GM19023 (cell line): ENCODE results near the gene CD83.

Source experiments
- ATAC-seq: cut with Tn5 transposase; IDR thresholded peaks from one replicate; pipeline ENCODE4 v1.9.1; 2021; ENCODE audit warnings: mild to moderate bottlenecking, moderate library complexity; ENCODE audit not compliant: unreplicated experiment

The CD83 gene

GRCh38 chr6:14091339-14091978 lies 26.1 kb upstream of the CD83 start:
- ATAC-seq, result no peak

- no peak for ATAC-seq
These were observed 25.3 kb upstream of the CD83 start for GRCh38 chr6:14092316-14092715.

GRCh38 chr6:14092838-14093789 lies 24.5 kb upstream of the CD83 start:
- ATAC-seq, result no peak

- ATAC-seq, result no peak
These were observed 22.9 kb upstream of the CD83 start for GRCh38 chr6:14094721-14095120.

GRCh38 chr6:14095437-14095836 lies 22.1 kb upstream of the CD83 start:
- peak; percentile 62 for ATAC-seq

- ATAC-seq, result no peak
These were observed 17.4 kb upstream of the CD83 start for GRCh38 chr6:14100138-14100537.

GRCh38 chr6:14100966-14101365 lies 16.6 kb upstream of the CD83 start:
- no peak for ATAC-seq

- ATAC-seq, result no peak
These were observed 15.2 kb upstream of the CD83 start for GRCh38 chr6:14102383-14102782.

GRCh38 chr6:14105547-14105946 lies 12.0 kb upstream of the CD83 start:
- ATAC-seq, result no peak

GRCh38 chr6:14107000-14107399 lies 10.6 kb upstream of the CD83 start:
- ATAC-seq, result no peak

GRCh38 chr6:14107711-14108494 lies 9.7 kb upstream of the CD83 start:
- ATAC-seq, result no peak

- ATAC-seq, result peak; percentile 68
These were observed 8.8 kb upstream of the CD83 start for GRCh38 chr6:14108571-14109410.

GRCh38 chr6:14109411-14109826 lies 8.2 kb upstream of the CD83 start:
- peak; percentile 5 for ATAC-seq

- ATAC-seq, result peak; percentile 52
These were observed 7.4 kb upstream of the CD83 start for GRCh38 chr6:14110001-14110818.

GRCh38 chr6:14113976-14114375 lies 3.6 kb upstream of the CD83 start:
- ATAC-seq, result no peak

GRCh38 chr6:14118091-14118439 lies 493 bp downstream of the CD83 start:
- peak; percentile 15 for ATAC-seq

GRCh38 chr6:14118446-14118845 lies 874 bp downstream of the CD83 start:
- ATAC-seq, result no peak

- no peak for ATAC-seq
These were observed 2.2 kb downstream of the CD83 start for GRCh38 chr6:14119784-14120183.

- no peak for ATAC-seq
These were observed 3.0 kb downstream of the CD83 start for GRCh38 chr6:14120546-14120945.

- ATAC-seq, result peak; percentile 49
These were observed 4.4 kb downstream of the CD83 start for GRCh38 chr6:14121936-14122344.
